Mucosa of gallbladder (tissue), 1 donor: Measurements from ENCODE around the gene ARL16. TPM values are rescaled to one million over a fixed set of nuclear protein-coding genes. Genes with fewer than 3 reads are reported as not detected.
A peak's percentile ranks its signal among the peaks of the same experiment; 100 is the strongest.

Experiments
- DNase-seq: peaks from one replicate; pipeline ENCODE4 v3.0.0-alpha.2; 2020; ENCODE audit warnings: low spot score
- total RNA-seq: library from RNA; stranded (reverse); gene quantifications from one replicate; pipeline ENCODE4 v1.2.1, GENCODE V29; 2021
- donor health status: DM: no; HTN: no; CAD: no.

The ARL16 gene
- total RNA-seq, 1 donor from 2014 or later = 37.6 TPM

GRCh38 chr17:81646869-81647600 lies 36.6 kb downstream of the ARL16 start:
- no peak for DNase-seq

GRCh38 chr17:81644976-81645952 lies 38.3 kb downstream of the ARL16 start:
- no peak for DNase-seq

GRCh38 chr17:81644496-81644895 lies 39.1 kb downstream of the ARL16 start:
- no peak for DNase-seq

- no peak for DNase-seq
Measured at GRCh38 chr17:81641825-81642489, 41.6 kb downstream of the ARL16 start.

- DNase-seq = no peak
Measured at GRCh38 chr17:81640011-81640410, 43.6 kb downstream of the ARL16 start.

GRCh38 chr17:81638683-81639082 lies 44.9 kb downstream of the ARL16 start:
- no peak for DNase-seq

- DNase-seq = peak; percentile 81
Measured at GRCh38 chr17:81636505-81637288, 46.9 kb downstream of the ARL16 start, which contains the start of the genes NPLOC4 and TSPAN10. TSS of gene NPLOC4 (minus strand) at chr17:81637112. CDS start at chr17:81636930, 182 bp downstream. TSS of gene TSPAN10 (plus strand) at chr17:81637196. CDS start at chr17:81642413, 5,217 bp downstream.

GRCh38 chr17:81635973-81636504 lies 47.6 kb downstream of the ARL16 start:
- DNase-seq = no peak

GRCh38 chr17:81635431-81635830 lies 48.2 kb downstream of the ARL16 start:
- no peak for DNase-seq

GRCh38 chr17:81631482-81631881 lies 52.1 kb downstream of the ARL16 start:
- DNase-seq = no peak

Other genes starting within 250 kb of the ARL16 start
- gene ACTG1, start 171.0 kb downstream of the ARL16 start, total RNA-seq = 2,344 TPM
- 1.4 TPM for gene FSCN2, start 155.4 kb downstream of the ARL16 start, total RNA-seq
- 37.0 TPM for gene FAAP100, start 131.4 kb downstream of the ARL16 start, total RNA-seq
- 79.4 TPM for gene NPLOC4, start 46.7 kb downstream of the ARL16 start, total RNA-seq
- gene TSPAN10, start 46.6 kb downstream of the ARL16 start, total RNA-seq = 1.6 TPM
- 0.32 TPM for gene PDE6G, start 27.3 kb downstream of the ARL16 start, total RNA-seq
- gene OXLD1, start 17.2 kb downstream of the ARL16 start, total RNA-seq = 38.4 TPM
- gene CCDC137, start 17.1 kb downstream of the ARL16 start, total RNA-seq = 20.3 TPM
- 137 TPM for gene HGS, start 214 bp upstream of the ARL16 start, total RNA-seq
- 48.6 TPM for gene MRPL12, start 19.6 kb upstream of the ARL16 start, total RNA-seq
- gene SLC25A10, start 28.5 kb upstream of the ARL16 start, total RNA-seq = 34.1 TPM
- 0.20 TPM for gene GCGR, start 120.4 kb upstream of the ARL16 start, total RNA-seq
- gene MCRIP1, start 149.5 kb upstream of the ARL16 start, total RNA-seq = 85.3 TPM
- not detected for gene PPP1R27, start 151.3 kb upstream of the ARL16 start, total RNA-seq
- gene P4HB, start 176.7 kb upstream of the ARL16 start, total RNA-seq = 611 TPM
- 340 TPM for gene ARHGDIA, start 187.5 kb upstream of the ARL16 start, total RNA-seq
- gene ALYREF, start 207.8 kb upstream of the ARL16 start, total RNA-seq = 48.1 TPM
- gene ANAPC11, start 207.9 kb upstream of the ARL16 start, total RNA-seq = 124 TPM
- gene NPB, start 218.4 kb upstream of the ARL16 start, total RNA-seq = 0.55 TPM
- 66.0 TPM for gene PCYT2, start 227.6 kb upstream of the ARL16 start, total RNA-seq
- 58.1 TPM for gene SIRT7, start 234.4 kb upstream of the ARL16 start, total RNA-seq
- gene MAFG, start 243.9 kb upstream of the ARL16 start, total RNA-seq = 31.6 TPM